SIG-M5 (cell line): ENCODE data around the gene NBL1.

Source experiments
- DNase-seq: peaks from one replicate; lab custom pipeline; 2025; lab: John Stamatoyannopoulos, UW

NBL1 gene

DNA sequence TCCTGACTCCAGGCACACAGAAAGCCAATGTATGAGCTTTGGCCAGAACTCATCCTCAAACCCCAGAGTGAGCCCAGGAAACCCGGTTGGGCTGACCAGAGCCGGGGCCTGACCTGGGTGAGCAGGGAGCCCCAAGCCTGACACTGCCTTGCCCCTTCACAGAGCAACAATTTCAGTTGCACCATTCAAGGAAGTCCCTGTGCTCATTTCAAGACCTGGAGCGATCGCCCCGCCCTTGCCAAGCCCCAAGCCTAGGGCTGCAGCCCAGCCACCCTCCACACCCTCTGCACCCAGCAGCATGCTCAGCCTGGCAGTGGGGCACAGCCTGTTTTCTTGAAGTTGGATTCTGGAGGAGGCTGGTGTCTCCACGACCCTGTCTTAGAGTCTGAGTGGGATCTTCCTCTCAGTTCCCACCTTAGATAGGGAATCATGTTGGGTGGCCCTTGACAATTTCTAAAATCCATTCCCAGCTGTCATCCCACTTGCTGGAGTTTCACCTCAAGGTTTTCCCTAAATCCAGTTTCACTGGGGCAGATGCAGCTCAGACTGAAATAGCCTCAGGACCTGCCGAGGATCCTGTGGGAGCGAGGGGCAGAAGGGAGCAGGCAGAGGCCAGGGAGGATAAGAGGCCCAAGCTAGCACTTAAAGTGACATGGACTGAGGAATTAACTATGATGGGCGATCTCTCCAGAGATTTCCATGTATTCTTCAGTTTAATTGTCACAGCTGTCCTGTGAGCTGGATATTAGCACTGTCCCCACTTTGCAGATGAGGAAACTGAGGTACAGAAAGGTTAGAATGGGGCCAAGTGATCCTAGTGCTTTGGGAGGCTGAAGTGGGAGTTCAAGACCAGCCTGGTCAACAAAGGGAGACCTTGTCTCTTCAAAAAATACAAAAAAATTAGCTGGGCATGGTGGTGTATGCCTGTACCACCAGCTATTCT is 2.5 kb downstream of the NBL1 start:
- DNase-seq, result no peak

DNA sequence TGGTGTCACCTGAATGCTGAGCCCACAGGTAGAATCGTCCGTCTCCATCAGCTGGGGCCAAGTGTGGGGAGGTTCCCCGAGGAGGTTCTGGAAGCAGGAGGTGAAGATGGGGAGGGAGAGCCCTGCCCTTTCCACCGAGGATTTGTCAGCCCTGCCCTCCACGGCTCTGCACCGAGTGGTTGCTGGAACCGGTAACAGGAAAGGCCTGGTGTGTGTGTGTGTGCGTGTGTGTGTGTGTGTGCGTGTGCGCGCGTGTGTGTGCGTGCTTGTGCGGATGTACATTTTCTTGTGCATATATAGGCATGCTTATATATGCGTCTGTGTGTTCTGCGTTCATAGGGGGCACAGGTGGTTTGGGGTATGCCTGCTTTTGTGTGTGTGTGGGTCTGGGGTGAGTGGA is 3.5 kb downstream of the NBL1 start:
- DNase-seq, result no peak

DNA sequence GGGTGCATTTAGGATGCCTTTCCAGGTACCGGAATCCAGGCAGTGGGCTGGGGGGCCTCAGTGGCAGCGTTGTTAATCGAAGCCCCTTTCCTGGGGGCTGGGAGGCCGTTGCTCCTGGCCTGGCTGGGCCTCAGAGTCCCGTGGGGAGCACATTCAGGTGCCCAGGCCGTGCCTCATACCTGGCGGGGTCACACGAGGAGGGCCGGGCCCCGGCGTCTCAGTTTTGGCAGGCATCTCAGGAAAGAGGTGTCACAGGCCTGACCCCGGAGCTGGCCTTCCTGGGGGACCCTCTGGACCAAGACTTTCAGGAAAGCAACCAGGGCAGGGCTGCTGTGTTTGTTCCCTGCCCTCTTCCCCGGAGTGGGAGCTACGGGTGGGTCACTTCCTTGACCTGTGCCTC is 4.1 kb downstream of the NBL1 start:
- DNase-seq, result no peak

DNA sequence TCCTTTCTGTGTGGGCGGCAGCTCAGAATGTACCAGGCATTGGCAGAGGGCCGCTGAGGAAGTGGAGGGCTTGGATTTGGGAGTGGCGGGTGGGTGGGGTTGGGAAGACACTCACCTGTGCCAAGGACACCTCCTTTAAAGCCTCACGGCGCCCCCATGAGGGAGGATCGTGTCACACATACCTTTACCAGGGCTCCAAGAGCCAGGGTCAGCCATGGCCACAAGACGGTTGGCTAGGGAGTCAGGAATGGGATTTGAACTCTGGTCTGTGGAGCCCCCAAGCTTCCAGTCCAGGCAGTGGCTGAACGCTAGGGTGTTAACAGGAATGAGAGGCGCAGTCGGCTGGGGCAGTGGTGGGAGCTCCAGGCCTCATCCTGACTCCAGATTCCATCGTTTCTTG is 4.6 kb downstream of the NBL1 start:
- no peak for DNase-seq

DNA sequence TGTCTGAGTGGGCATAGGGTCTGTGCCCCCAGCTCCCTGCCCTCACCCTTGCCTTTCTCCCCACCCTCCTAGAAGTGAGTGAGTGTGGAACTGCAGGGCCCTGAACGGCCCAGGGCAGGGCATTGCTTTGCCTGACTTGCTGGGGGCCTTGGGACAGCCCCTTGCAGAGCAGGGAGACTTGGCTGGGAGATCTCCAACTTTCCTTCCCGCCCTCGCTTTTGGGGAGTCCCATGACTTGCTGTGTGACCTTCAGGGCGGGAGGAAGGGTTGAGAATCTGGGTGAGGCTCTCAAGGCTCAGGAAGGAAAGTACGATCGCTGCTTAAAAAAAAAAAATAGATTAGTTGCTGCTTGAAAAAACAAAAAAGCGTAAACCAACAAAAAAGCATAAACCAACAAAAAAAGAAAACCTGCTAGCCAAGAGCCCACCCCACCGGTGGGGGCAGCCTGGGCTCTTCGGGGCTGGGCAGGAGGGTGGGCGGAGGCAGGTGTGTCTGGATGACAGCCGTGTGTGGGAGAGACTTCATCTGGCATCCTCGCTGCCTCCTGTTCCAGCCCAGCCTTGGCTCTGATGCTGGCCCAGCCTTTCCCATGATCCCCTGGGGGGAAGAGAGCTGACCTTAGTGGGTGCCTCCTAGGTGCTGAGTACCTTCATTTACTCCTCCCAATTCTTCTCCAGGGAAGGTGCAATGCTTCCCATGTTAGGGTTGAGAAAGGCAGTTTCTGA is 6.5 kb downstream of the NBL1 start:
- no peak for DNase-seq

DNA sequence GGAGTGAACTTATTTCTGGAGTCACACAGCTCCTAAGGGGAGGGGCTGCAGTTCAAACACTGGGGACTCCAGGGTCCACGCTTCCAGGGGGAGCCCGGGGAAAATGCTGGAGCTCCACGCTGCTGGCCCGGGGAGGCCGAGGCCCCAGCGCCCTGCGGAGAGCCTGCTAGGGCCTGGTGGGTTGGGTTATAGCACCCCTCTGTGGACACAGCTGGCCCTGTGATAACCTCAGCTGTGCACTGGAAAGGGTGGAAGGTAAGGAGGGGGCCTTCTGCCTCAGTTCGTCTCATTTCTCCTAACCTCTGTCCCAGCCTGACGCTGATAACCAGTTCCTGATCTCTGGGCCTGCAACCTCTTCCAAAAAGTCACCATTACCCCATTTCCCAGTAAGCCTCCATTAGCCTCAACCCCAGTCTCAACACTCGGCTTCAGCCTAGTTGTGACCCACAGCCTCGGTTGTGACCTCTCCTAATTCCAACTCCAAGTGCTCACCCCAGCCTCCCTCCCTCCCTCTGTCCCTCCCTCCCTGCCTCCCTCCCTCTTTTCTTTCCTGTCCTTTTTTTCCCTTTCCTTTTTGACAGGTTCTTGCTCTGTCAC is 7.1 kb downstream of the NBL1 start:
- DNase-seq, result no peak

DNA sequence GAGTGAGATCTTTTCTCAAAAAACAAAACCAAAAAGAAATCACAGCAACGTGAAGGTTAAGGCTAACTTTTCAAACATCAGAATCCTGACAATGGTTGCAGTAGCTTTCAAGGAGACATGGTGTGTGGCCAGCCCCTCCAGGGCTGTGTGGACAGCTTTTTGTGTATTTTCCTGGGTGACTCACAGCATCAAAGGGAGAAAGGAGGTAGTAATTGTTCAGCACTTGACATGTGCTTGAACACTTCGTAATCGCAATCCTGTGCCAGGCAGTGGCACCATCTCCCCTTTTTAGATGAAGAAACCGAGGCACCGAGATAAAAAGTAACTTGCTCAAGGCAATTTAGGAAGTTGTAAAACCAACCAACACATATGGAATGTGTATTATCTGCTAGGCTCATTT is 10.3 kb downstream of the NBL1 start:
- DNase-seq, result no peak

DNA sequence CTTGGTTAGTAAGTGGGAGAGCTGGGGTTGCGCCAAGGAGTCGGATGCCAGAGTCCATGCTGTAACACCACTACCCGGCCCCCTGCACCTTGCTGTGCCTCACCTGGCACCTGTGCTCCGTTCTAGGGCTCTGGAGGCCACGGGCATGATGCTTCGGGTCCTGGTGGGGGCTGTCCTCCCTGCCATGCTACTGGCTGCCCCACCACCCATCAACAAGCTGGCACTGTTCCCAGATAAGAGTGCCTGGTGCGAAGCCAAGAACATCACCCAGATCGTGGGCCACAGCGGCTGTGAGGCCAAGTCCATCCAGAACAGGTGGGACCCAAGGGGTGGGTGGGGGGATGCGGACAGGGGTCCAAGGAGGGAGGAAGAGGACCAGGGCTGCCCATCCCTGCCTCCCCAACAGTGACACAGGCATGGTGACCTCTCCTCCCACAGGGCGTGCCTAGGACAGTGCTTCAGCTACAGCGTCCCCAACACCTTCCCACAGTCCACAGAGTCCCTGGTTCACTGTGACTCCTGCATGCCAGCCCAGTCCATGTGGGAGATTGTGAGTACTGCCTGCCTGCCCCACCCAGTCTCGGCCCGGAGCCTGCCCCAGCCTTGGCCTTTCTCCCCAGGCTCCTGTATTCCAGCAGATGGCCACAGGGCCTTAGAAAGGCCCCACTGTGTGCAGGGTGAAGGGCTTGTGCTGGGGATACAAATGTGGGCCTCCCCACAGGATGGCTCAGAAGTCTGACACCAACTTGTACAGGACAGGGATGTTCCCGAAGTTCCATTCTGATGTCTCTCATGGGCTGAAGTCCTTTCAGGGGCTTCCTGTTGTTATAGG is 11.0 kb downstream of the NBL1 start:
- no peak for DNase-seq

DNA sequence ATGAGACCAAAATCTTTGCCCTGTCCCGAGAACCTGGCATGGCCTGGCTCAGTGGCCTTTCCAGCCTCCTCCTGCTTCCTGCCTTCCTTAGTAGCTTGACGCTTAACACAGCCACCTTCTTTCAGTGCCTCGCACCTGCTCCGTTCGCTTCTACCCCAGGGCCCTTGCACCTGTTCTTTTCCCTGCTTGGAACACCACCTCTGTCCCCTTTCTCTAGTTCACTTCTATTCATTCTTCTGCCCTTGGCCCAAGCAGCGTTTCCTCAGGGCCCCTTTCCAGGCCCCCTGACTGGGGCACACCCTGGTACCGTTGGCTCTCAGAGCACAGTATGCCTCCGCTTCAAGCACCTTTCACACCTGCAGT is 11.6 kb downstream of the NBL1 start:
- no peak for DNase-seq

DNA sequence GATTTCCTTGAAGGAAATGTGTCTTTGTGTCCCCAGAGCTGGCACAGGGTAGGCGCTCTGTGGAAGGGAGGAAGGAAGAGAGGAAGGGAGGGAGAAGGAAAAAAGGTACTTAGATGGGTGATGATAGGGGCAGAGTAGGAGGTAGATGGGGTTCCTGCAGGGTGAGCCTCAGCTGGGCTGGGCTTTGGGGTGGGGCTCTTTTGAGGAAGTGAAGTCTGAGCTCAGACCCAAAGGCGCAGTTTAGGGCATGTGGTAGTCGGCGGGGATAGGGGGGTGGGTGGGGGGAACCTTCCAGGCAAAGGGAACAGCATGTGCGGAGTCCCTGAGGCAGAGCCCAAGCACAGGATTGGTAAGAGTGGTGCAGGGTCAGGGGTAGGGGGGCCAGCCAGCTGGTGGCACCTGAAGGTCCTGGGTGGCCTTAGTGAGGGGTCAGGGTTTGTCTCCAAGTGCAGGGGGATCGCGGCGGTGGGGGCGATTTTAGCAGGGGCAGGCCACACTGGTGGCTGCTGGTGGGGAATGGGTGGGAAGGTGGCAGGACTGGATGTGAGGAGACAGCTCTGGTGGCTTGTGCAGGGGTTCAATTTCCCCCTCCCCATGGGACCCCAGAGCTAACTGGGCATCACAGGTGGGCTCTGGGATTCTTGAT is 12.1 kb downstream of the NBL1 start:
- DNase-seq, result no peak

DNA sequence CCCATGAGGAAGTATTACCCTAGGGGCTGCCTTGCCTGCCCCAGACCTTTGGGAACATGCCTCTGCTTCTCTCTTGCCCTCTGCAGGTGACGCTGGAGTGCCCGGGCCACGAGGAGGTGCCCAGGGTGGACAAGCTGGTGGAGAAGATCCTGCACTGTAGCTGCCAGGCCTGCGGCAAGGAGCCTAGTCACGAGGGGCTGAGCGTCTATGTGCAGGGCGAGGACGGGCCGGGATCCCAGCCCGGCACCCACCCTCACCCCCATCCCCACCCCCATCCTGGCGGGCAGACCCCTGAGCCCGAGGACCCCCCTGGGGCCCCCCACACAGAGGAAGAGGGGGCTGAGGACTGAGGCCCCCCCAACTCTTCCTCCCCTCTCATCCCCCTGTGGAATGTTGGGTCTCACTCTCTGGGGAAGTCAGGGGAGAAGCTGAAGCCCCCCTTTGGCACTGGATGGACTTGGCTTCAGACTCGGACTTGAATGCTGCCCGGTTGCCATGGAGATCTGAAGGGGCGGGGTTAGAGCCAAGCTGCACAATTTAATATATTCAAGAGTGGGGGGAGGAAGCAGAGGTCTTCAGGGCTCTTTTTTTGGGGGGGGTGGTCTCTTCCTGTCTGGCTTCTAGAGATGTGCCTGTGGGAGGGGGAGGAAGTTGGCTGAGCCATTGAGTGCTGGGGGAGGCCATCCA is 12.8 kb downstream of the NBL1 start:
- no peak for DNase-seq

DNA sequence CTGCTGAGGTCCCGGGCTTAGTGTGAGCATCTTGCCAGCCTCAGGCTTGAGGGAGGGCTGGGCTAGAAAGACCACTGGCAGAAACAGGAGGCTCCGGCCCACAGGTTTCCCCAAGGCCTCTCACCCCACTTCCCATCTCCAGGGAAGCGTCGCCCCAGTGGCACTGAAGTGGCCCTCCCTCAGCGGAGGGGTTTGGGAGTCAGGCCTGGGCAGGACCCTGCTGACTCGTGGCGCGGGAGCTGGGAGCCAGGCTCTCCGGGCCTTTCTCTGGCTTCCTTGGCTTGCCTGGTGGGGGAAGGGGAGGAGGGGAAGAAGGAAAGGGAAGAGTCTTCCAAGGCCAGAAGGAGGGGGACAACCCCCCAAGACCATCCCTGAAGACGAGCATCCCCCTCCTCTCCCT is 13.4 kb downstream of the NBL1 start:
- no peak for DNase-seq

DNA sequence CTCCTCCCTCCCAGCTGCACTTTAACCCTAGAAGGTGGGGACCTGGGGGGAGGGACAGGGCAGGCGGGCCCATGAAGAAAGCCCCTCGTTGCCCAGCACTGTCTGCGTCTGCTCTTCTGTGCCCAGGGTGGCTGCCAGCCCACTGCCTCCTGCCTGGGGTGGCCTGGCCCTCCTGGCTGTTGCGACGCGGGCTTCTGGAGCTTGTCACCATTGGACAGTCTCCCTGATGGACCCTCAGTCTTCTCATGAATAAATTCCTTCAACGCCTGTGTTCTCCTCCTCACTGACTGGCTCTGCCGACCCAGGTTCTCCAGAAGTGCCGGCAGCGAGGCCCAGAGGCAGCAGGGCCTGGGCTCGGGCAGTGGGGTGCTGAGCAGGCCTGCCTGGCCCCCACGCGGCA is 14.1 kb downstream of the NBL1 start:
- no peak for DNase-seq

DNA sequence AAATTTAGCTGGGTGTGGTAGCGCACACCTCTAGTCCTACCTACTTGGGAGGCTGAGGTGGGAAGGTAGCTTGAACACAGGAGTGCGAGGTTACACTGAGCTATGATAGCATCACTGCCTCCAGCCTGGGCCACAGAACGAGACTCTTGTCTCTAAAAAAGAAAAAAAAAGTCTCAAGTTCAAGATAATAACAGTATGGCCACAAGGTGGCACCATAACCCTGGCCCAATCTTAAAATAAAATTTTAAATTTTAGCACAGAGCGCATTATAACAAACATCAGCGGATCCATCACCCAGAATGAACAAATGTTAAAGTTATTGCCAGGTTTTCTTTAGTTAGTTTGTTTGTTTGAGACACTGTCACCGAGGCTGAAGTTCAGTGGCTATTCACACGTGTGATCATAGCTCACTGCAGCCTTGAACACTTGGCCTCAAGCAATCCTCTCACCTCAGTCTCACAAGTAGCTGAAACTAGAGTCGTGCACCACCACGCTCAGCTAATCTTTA is 17.7 kb downstream of the NBL1 start:
- no peak for DNase-seq

DNA sequence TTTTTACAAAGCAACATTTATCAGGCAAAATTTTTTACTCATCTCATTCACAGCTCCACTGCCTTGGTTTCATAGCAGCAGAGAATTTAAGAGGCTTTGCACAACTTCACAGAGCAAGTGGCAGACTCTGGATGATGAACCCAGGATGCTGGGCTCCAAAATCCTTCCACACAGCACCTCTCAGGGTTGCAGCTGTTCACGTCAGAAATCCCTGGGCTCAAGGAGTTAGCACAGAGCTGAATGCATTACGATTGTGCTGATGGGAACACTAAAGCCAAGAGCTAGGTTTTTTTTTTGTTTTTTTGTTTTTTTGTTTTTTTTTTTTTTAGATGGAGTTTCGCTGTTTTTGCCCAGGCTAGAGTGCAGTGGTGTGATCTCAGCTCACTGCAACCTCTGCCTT is 18.2 kb downstream of the NBL1 start:
- DNase-seq, result no peak

DNA sequence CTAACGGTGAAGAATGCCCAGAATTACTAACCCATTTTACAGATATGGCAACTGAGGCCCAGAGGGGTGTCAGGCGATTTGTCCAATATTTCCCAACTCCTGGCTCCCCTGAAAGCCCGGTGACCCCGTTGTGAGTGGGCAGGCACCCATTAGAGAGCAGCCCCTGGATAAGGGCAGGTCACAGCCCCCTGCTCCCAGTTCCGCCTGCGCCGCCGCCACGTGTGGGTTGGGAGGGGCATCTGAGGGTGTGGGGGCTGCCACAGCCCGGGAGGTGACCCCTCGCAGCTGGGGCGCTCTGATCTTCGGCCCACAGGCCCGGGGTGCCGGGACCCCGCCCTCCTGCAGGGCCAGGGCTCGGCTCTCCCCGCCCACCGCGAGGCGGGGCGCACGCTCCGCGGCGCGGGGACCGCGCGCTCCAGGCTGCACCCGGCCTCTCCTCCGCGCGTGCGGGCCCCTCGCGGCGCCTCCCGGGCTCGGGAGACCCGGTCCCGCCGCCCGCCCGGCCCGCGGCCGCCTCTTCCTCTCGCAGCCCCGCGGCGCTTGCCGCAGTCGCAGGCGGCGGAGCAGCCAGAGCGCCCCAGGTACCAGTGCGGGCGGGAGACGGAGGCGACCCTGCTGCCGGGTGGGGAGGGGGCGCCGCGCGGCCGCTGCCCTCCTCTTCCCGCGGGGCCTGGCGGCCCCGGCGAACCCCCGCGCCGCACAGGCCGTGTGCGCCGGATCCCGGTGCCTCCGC is 20.5 kb downstream of the NBL1 start, which contains the start of gene HTR6:
Gene HTR6, plus strand, starts transcription at position 423 of the 733 bp plus-strand sequence. CDS start 879 bp downstream, outside the sequence.
- DNase-seq, result no peak

DNA sequence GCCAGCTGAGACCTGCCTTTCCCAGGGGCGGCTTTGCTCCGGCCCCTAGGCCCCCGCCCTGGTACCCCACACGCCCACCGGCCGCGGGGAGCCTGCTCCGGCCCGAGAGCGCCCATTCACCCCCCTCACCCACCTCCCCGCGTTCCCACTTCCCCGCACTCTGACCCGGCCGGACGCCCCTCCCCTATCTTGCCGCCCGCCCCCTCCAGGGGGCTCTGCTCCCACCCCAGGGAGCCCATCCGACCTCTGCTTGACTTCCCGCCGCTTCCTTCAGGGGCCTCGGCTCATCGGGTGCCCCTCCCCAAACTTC is 21.0 kb downstream of the NBL1 start:
- no peak for DNase-seq

DNA sequence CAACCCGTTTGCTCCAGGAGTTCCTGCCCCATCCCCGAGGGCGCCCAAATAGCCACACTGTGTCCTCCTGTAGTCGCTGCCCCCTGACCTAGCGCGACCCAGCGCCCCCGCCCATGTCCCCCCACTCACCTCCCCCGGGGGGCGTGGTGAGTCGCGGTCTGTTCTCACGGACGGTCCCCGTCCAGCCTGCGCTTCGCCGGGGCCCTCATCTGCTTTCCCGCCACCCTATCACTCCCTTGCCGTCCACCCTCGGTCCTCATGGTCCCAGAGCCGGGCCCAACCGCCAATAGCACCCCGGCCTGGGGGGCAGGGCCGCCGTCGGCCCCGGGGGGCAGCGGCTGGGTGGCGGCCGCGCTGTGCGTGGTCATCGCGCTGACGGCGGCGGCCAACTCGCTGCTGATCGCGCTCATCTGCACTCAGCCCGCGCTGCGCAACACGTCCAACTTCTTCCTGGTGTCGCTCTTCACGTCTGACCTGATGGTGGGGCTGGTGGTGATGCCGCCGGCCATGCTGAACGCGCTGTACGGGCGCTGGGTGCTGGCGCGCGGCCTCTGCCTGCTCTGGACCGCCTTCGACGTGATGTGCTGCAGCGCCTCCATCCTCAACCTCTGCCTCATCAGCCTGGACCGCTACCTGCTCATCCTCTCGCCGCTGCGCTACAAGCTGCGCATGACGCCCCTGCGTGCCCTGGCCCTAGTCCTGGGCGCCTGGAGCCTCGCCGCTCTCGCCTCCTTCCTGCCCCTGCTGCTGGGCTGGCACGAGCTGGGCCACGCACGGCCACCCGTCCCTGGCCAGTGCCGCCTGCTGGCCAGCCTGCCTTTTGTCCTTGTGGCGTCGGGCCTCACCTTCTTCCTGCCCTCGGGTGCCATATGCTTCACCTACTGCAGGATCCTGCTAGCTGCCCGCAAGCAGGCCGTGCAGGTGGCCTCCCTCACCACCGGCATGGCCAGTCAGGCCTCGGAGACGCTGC is 21.7 kb downstream of the NBL1 start:
- DNase-seq, result no peak

DNA sequence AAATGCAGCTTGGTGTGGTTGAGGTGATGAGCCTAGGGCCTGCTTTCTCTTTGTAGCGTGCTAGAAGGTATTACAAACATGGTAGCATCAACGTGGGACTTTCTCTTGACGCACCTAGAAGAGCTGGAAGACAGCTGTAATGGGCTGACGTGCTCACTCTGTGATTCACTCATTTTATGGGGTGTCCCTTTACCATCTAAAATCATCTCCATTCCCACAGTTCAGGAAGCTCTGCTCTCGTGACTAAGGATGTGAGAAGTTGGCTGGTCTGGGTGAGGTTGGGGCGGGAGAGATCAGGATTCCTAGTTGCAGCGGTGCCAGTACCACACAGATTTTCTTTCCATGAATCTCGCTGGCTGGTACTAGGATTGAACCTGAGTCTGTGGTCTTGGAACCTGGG is 24.8 kb downstream of the NBL1 start:
- DNase-seq, result no peak
